GM20000 (cell line): ENCODE data around the gene ARSK.
A peak's percentile ranks its signal among the peaks of the same experiment; 100 is the strongest.
"Not testable (repeated sequence)": the region's sequence is repeated elsewhere in the genome, so short reads cannot be mapped to it uniquely, and the experiment has no call there.

Experiments used
- DNase-seq: peaks from one replicate; pipeline ENCODE4 v3.0.0; 2012; ENCODE audit warnings: low spot score
- TF ChIP-seq, protein P1 (sequence below): IDR thresholded peaks from 2 replicates; pipeline ENCODE4 v1.5.1; 2012; ENCODE audit warnings: mild to moderate bottlenecking, control low read depth; ENCODE audit errors: extremely low read depth, missing control alignments

Gene ARSK

GRCh38 chr5:95627971-95628810 lies 73.3 kb downstream of the ARSK start:
- TF ChIP-seq, protein P1, sequence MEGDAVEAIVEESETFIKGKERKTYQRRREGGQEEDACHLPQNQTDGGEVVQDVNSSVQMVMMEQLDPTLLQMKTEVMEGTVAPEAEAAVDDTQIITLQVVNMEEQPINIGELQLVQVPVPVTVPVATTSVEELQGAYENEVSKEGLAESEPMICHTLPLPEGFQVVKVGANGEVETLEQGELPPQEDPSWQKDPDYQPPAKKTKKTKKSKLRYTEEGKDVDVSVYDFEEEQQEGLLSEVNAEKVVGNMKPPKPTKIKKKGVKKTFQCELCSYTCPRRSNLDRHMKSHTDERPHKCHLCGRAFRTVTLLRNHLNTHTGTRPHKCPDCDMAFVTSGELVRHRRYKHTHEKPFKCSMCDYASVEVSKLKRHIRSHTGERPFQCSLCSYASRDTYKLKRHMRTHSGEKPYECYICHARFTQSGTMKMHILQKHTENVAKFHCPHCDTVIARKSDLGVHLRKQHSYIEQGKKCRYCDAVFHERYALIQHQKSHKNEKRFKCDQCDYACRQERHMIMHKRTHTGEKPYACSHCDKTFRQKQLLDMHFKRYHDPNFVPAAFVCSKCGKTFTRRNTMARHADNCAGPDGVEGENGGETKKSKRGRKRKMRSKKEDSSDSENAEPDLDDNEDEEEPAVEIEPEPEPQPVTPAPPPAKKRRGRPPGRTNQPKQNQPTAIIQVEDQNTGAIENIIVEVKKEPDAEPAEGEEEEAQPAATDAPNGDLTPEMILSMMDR: no peak
- DNase-seq: no peak

- TF ChIP-seq, protein P1: no peak
- no peak for DNase-seq
Observed at GRCh38 chr5:95628933-95629332, 74.0 kb downstream of the ARSK start.

- TF ChIP-seq, protein P1: no peak
- DNase-seq: no peak
Observed at GRCh38 chr5:95630394-95630917, 75.6 kb downstream of the ARSK start.

DNA sequence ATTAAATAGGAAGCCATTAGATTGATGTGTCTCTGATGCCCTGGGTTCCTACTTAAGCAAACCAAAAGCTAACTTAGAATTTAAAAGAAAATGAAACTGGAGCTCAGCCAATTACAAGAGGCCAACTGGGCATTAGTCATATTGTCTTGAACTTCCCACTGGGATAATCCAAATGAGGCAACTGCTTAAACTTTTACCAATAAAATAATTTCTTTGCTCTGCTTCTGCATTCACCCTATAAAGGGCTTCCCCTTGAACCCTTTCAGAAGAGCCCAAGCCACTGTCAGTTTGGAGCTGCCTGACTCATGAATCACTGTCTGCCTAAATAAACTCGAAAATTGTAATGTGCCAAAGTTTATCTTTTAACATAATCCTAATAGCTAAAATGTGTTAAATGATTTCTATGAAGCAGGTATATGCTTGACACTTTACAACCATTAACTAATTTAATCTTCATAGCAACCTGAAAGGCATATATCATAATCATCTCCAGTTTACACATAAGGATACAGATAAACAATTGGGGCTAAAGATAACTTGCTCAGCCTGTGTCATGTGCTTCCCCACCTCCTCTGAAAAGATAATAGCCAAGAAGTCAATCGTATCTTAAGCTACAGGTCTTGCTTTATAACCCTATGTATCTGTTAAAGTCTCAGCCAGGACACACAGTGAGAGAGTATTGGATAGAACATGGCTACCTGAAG lies 76.5 kb downstream of the ARSK start:
- DNase-seq: no peak
- TF ChIP-seq, protein P1: no peak

GRCh38 chr5:95631991-95632675 lies 77.2 kb downstream of the ARSK start:
- peak; percentile 40 for DNase-seq
- TF ChIP-seq, protein P1: no peak

DNA sequence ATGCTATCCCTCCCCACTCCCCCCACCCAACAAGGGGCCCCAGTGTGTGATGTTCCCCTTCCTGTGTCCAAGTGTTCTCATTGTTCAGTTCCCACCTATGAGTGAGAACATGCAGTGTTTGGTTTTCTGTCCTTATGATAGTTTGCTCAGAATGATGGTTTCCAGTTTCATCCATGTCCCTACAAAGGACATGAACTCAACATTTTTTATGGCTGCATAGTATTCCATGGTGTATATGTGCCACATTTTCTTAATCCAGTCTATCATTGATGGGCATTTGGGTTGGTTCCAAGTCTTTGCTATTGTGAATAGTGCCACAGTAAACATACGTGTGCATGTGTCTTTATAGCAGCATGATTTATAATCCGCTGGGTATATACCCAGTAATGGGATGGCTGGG lies 78.0 kb downstream of the ARSK start:
- not testable (repeated sequence) for DNase-seq

DNA sequence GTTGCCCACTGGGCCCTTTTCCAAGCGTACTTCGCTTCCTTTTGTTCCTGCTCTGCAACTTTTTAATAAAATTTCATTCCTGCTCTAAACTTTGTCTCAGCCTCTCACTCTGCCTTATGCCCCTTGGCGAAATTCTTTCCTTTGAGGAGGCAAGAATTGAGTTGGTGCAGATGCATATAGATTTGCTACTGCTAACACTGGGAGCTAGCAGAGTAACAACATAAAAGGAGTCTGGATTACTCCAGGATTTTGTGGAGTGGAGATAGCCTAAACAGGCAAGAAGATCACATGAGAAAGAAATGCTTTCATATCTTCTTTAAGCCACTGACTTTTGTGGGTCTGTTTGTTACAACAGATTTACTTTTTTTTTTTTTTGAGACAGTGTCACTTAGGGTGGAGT lies 78.8 kb downstream of the ARSK start:
- no peak for DNase-seq
- TF ChIP-seq, protein P1: no peak
